Nephron (organoid): Measurements from ENCODE around the gene PAQR8.

ENCODE experiments used
- H3K27ac Mint-ChIP-seq, 3 experiments: 2 replicates each; pipeline ENCODE4 v1.8.0; 2020; ENCODE audit warnings: mixed read lengths in 3 of 3, mild to moderate bottlenecking in 2 of 3, moderate library complexity in 1 of 3
- H3K27me3 Mint-ChIP-seq: 2 replicates; pipeline ENCODE4 v1.8.0; 2021; ENCODE audit warnings: low read depth, mild to moderate bottlenecking, moderate library complexity, mixed read lengths
- H3K36me3 Mint-ChIP-seq: 2 replicates; pipeline ENCODE4 v1.8.0; 2020; ENCODE audit warnings: low read depth, mixed read lengths
- H3K4me1 Mint-ChIP-seq: 2 replicates; pipeline ENCODE4 v1.8.0; 2020; ENCODE audit warnings: mixed read lengths
- H3K4me3 Mint-ChIP-seq, 3 experiments: 2 replicates each; pipeline ENCODE4 v1.8.0; 2020; ENCODE audit warnings: mild to moderate bottlenecking in 3 of 3, mixed read lengths in 3 of 3, moderate library complexity in 2 of 3
- H3K9me3 Mint-ChIP-seq: 2 replicates; pipeline ENCODE4 v1.8.0; 2020; ENCODE audit warnings: mixed read lengths
- TF ChIP-seq, protein P1 (sequence below), 3 experiments: fragments of 200-600 bp; sonication (generic); IDR thresholded peaks; one replicate each; pipeline ENCODE4 v1.5.0; 2021; ENCODE audit warnings: antibody characterized with exemption in 3 of 3; ENCODE audit not compliant: unreplicated experiment in 3 of 3

The PAQR8 gene

GRCh38 chr6:52337633-52338290, 24.2 kb upstream of the PAQR8 start:
- H3K36me3 Mint-ChIP-seq = no peaks in the 10 kb centered on the region

DNA sequence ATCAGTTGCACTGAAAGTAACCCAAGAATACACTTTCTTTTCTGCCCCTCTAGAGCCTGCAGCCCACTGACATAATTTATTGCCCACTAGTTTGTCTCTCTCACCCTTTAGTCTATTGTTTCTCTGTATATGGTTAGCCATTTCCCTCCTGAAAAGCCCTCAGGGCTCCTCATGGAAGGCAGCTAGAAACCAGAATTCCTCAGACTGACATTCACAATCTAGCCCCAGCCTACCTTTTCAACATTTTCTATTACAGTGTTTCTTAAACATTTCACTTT, 21.4 kb upstream of the PAQR8 start:
- peak overlapping the region; percentile 5 to 50 (median 22) for H3K27ac Mint-ChIP-seq
- H3K4me1 Mint-ChIP-seq = peaks cover 9% of the 10 kb centered on the region
- no peaks in the 10 kb centered on the region for H3K9me3 Mint-ChIP-seq
- H3K36me3 Mint-ChIP-seq = no peaks in the 10 kb centered on the region
- peaks cover 6% of the 10 kb centered on the region for H3K27me3 Mint-ChIP-seq
- no peak overlapping the region for H3K4me3 Mint-ChIP-seq
- TF ChIP-seq, protein P1, sequence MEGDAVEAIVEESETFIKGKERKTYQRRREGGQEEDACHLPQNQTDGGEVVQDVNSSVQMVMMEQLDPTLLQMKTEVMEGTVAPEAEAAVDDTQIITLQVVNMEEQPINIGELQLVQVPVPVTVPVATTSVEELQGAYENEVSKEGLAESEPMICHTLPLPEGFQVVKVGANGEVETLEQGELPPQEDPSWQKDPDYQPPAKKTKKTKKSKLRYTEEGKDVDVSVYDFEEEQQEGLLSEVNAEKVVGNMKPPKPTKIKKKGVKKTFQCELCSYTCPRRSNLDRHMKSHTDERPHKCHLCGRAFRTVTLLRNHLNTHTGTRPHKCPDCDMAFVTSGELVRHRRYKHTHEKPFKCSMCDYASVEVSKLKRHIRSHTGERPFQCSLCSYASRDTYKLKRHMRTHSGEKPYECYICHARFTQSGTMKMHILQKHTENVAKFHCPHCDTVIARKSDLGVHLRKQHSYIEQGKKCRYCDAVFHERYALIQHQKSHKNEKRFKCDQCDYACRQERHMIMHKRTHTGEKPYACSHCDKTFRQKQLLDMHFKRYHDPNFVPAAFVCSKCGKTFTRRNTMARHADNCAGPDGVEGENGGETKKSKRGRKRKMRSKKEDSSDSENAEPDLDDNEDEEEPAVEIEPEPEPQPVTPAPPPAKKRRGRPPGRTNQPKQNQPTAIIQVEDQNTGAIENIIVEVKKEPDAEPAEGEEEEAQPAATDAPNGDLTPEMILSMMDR (IDR thresholded peaks at IDR 0.05; ENCODE audit: unreplicated experiment in 3 of 3) = no peak

More at GRCh38 chr6:52337633-52338290, 24.2 kb upstream of the PAQR8 start:
- Mint-ChIP-seq H3K9me3 (no peaks in the 10 kb centered on the region), H3K27ac (no peak overlapping the region), H3K4me1 (peaks cover 19% of the 10 kb centered on the region), H3K4me3 (no peak overlapping the region), H3K27me3 (peaks cover 4% of the 10 kb centered on the region)
- TF ChIP-seq, protein P1 (IDR thresholded peaks at IDR 0.05; ENCODE audit: unreplicated experiment in 3 of 3) = no peak

DNA sequence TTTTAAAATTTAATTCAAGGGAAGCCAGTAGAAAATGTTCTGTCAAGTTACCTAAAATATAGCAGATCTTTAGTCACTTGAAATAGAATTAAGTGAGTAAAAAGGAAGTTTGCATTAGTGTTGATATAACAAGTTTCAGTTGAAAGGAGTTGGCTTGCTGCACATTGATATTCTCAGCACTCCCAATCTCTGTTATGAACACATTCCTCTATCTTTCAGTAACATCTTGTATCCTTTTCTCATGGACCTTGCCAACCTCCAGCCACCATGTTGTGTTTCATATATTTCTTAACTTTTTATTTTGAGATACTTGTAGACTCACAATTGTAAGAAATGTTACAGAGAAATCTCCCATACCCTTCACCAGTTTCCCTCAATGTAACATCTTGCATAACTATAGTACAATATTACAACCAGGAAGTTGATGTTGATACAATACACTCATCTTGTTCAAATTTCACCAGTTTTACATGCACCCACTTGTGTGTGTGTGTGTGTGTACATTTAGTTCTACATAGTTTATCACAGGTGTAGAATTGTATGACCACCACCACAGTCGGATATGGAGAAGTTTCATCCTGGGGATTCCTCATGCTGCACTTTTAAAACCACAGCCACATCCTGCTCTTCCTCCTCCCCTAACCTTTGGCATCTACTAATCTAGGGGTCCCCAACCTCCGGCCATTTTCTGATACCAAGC, 20.2 kb upstream of the PAQR8 start:
- no peaks in the 10 kb centered on the region for H3K36me3 Mint-ChIP-seq
- peaks cover 6% of the 10 kb centered on the region for H3K27me3 Mint-ChIP-seq
- TF ChIP-seq, protein P1 (IDR thresholded peaks at IDR 0.05; ENCODE audit: unreplicated experiment in 3 of 3) = no peak
- no peak overlapping the region for H3K4me3 Mint-ChIP-seq
- no peaks in the 10 kb centered on the region for H3K9me3 Mint-ChIP-seq
- H3K27ac Mint-ChIP-seq = no peak overlapping the region
- peaks cover 9% of the 10 kb centered on the region for H3K4me1 Mint-ChIP-seq

- Mint-ChIP-seq H3K27ac (no peak overlapping the region), H3K4me3 (no peak overlapping the region), H3K4me1 (peaks cover 4% of the 10 kb centered on the region), H3K9me3 (no peaks in the 10 kb centered on the region), H3K27me3 (peaks cover 6% of the 10 kb centered on the region), H3K36me3 (no peaks in the 10 kb centered on the region)
- TF ChIP-seq, protein P1 (IDR thresholded peaks at IDR 0.05; ENCODE audit: unreplicated experiment in 3 of 3) = no peak
Observed at GRCh38 chr6:52345311-52345710, 16.6 kb upstream of the PAQR8 start.

GRCh38 chr6:52346503-52346902, 15.4 kb upstream of the PAQR8 start:
- Mint-ChIP-seq H3K27ac (no peak overlapping the region), H3K9me3 (no peaks in the 10 kb centered on the region), H3K27me3 (peaks cover 6% of the 10 kb centered on the region), H3K36me3 (no peaks in the 10 kb centered on the region), H3K4me1 (no peaks in the 10 kb centered on the region), H3K4me3 (no peak overlapping the region)
- TF ChIP-seq, protein P1 (IDR thresholded peaks at IDR 0.05; ENCODE audit: unreplicated experiment in 3 of 3) = no peak

GRCh38 chr6:52347818-52348217, 14.1 kb upstream of the PAQR8 start:
- Mint-ChIP-seq H3K9me3 (no peaks in the 10 kb centered on the region), H3K36me3 (no peaks in the 10 kb centered on the region), H3K27ac (no peak overlapping the region), H3K4me1 (no peaks in the 10 kb centered on the region), H3K27me3 (peaks cover 6% of the 10 kb centered on the region), H3K4me3 (no peak overlapping the region)
- TF ChIP-seq, protein P1 (IDR thresholded peaks at IDR 0.05; ENCODE audit: unreplicated experiment in 3 of 3) = no peak
